ENCODE results near the gene KCNN1. TPM values are rescaled to one million over a fixed set of nuclear protein-coding genes. Genes with fewer than 3 reads are reported as not detected.

KCNN1 gene
- total and polyA plus RNA-seq, 2 experiments from 2014 or later, result 2.2 to 29.8 TPM

GRCh38 chr19:17947815-17948513 is 18.9 kb upstream of the KCNN1 start (continued):
- TF ChIP-seq ZNF462 (CRISPR knock-in tag; IDR thresholded peaks at IDR 0.05) (no peak), ZNF114 (CRISPR knock-in tag; IDR thresholded peaks at IDR 0.05) (no peak), CTCF (conservative IDR thresholded peaks at IDR 0.05; ENCODE audit: low read depth in 2 of 2) (no peak), EZH2 (IDR thresholded peaks at IDR 0.05; ENCODE audit: low read depth, unreplicated experiment) (no peak), REST (IDR thresholded peaks at IDR 0.05; ENCODE audit: unreplicated experiment) (no peak), POLR2AphosphoS5 (IDR thresholded peaks at IDR 0.05; ENCODE audit: low read depth) (no peak), STAT1 (IDR thresholded peaks at IDR 0.05; ENCODE audit: unreplicated experiment) (no peak), ETS1 (IDR thresholded peaks at IDR 0.05) (no peak), ZNF331 (CRISPR knock-in tag; IDR thresholded peaks at IDR 0.05; ENCODE audit: low read depth) (no peak), JUNB (IDR thresholded peaks at IDR 0.05; ENCODE audit: unreplicated experiment) (no peak), NANOG (IDR thresholded peaks at IDR 0.05; ENCODE audit: borderline replicate concordance) (no peak), CREB1 (CRISPR knock-in tag; IDR thresholded peaks at IDR 0.05; ENCODE audit: low read depth) (no peak)
